VCaP (cell line): ENCODE results near the gene SPSB2.

Source experiments
- H3K27ac ChIP-seq: fragments of 450-650 bp; 2 replicates; pipeline ENCODE4 v1.5.1; 2017
- TF ChIP-seq, protein P1 (sequence below): fragments of 450-650 bp; conservative IDR thresholded peaks from 2 replicates; pipeline ENCODE4 v1.5.1; 2017; ENCODE audit warnings: mild to moderate bottlenecking, moderate library complexity

The SPSB2 gene

GRCh38 chr12:6824085-6824775 lies 48.9 kb downstream of the SPSB2 start:
- TF ChIP-seq, protein P1, sequence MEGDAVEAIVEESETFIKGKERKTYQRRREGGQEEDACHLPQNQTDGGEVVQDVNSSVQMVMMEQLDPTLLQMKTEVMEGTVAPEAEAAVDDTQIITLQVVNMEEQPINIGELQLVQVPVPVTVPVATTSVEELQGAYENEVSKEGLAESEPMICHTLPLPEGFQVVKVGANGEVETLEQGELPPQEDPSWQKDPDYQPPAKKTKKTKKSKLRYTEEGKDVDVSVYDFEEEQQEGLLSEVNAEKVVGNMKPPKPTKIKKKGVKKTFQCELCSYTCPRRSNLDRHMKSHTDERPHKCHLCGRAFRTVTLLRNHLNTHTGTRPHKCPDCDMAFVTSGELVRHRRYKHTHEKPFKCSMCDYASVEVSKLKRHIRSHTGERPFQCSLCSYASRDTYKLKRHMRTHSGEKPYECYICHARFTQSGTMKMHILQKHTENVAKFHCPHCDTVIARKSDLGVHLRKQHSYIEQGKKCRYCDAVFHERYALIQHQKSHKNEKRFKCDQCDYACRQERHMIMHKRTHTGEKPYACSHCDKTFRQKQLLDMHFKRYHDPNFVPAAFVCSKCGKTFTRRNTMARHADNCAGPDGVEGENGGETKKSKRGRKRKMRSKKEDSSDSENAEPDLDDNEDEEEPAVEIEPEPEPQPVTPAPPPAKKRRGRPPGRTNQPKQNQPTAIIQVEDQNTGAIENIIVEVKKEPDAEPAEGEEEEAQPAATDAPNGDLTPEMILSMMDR = no peak
- H3K27ac ChIP-seq = no peak overlapping the region

- TF ChIP-seq, protein P1 = no peak
Measured at GRCh38 chr12:6823182-6824084, 49.7 kb downstream of the SPSB2 start.

DNA sequence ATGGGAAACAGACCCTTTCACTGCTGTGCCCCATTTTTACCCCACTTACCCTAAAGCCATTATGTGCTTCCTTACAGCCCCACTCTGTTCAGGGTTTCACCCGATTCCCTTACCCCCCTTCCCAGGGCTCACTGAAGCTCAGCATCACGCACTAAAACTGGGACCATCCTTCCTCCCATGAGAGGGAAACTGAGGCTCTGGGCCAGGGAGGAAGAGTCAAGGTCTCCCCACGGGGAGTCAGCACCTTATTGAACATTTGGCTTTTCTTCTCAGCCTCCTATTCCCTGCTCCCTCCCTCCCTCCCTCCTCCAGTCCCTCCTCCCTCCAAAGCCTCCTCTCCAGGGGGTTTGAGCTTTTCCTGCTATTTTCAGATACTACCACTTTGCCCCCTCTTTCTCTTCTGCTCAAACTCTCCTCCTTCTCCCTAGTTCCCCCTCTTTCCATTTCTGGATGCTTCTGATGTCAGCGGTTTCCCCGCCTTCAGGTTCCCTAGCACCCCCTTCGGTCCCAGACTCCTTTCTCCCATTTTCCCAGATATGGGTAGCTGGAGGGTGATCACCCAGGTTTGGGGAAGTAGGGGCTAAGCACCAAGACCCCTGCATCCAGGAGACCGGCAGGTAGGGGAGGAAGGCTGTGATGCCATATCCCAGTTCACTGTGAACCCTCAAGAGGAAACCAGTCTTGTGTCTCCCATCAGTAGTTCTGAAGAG lies 50.5 kb downstream of the SPSB2 start:
- H3K27ac ChIP-seq = peak overlapping the region; percentile 69; the same call in 1 of the 2 replicates
- TF ChIP-seq, protein P1 = no peak

More at GRCh38 chr12:6823182-6824084, 49.7 kb downstream of the SPSB2 start:
- H3K27ac ChIP-seq = no peak overlapping the region

DNA sequence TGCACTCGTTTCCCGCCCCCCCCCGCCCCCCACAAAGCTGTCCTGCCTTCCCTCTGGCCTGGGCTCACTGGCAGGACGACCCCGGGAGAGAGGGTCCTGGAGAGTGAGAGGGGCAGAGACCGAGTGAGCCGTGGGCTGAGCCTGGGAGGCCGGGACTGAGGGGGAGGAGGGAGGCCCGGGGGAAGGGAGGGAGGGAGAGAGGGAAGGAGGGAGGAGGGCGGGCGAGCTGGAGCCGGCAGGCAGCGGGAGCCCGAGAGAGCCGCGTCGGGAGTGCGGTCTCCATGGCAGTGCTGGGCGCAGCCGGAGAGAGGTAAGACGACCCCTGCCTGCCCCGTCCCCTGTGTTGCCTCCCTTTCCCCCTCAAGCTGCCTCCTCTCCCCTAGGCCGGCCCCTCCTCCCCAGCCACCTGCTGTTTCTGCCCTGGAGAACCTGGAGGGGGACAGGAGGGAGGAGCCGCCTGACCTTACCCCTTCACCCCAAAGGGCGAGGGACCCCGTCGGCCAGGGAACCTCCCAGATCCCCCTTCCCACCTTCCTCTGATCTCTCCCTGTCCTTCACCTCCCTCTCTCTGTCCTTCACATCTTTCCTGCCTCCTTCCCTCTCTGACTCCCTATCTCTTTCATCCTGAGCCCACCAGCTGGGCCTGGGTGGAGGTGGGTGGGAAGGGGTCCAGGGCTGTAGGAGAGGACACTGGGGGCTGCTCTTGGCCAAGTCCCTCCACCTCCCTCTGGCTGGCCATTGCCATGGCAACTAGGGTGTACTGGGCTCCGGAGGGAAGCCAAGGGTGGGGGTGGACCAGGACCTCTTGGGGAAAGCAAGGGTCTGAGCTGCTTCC lies 51.3 kb downstream of the SPSB2 start, which contains the start of gene GPR162:
TSS of gene GPR162 (plus strand) at position 231 of the 835 bp plus-strand sequence. CDS start 2,078 bp downstream, outside the sequence.
- TF ChIP-seq, protein P1 = no peak
- H3K27ac ChIP-seq = peak within 1 kb of the TSS; percentile 69; the same call in 1 of the 2 replicates
